Testis (tissue), 3 donors: ENCODE measurements around the gene SARS1. TPM values are rescaled to one million over a fixed set of nuclear protein-coding genes. Genes with fewer than 3 reads are reported as not detected.

ENCODE experiments used
- DNase-seq: peaks from one replicate; pipeline ENCODE4 v3.0.0-alpha.2; 2019
- H3K27ac ChIP-seq, 2 donors: fragments of 200-600 bp; sonication (generic); one replicate each; pipeline ENCODE4 v1.5.1; 2019
- H3K27me3 ChIP-seq: fragments of 200-600 bp; sonication (generic); one replicate; pipeline ENCODE4 v1.5.1; 2019
- H3K36me3 ChIP-seq: fragments of 200-600 bp; sonication (generic); one replicate; pipeline ENCODE4 v1.5.1; 2017; ENCODE audit warnings: low read depth; ENCODE audit errors: missing control alignments
- H3K4me1 ChIP-seq: fragments of 200-600 bp; sonication (generic); one replicate; pipeline ENCODE4 v1.5.1; 2019
- H3K4me3 ChIP-seq, 2 donors: fragments of 200-600 bp; sonication (generic); one replicate each; pipeline ENCODE4 v1.5.1; 2017 to 2019
- H3K9me3 ChIP-seq: fragments of 200-600 bp; sonication (generic); one replicate; pipeline ENCODE4 v1.5.1; 2017
- CTCF ChIP-seq, 3 experiments: fragments of 450-650 bp in 2 of 3; fragments of 200-600 bp in 1 of 3; sonication (generic) in 1 of 3; IDR thresholded peaks; one replicate each; pipeline ENCODE4 v1.5.1; 2016 to 2019; ENCODE audit warnings: antibody characterized with exemption in 3 of 3, mild to moderate bottlenecking in 2 of 3, moderate library complexity in 1 of 3
- POLR2A ChIP-seq: fragments of 450-650 bp; IDR thresholded peaks from one replicate; pipeline ENCODE4 v1.6.1; 2017; ENCODE audit warnings: antibody characterized with exemption, mild to moderate bottlenecking, moderate library complexity
- WGBS, 2 donors: methylation state at CpG; one replicate each; pipeline ENCODE4 v1.1.5; 2018; 5-methylcytosine and 5-hydroxymethylcytosine counted together
- intact Hi-C: fragments of 100-400 bp; cut with DNase I; formaldehyde crosslinking; loops from one replicate; pipeline ENCODE4 v1.15.1; 2023; ENCODE audit warnings: low total_unique reads
- polyA plus RNA-seq: library from polyadenylated mRNA; stranded (reverse); fragments of 350-450 nt; fragmentation: Illumina TruSeq; extraction: RNeasy Lipid Tissue Mini Kit (QIAGEN cat#74804); gene quantifications from one replicate; pipeline ENCODE4 v1.2.3, GENCODE V29; 2014; ENCODE audit warnings: low read depth, low replicate concordance; ENCODE audit not compliant: insufficient read depth
- total RNA-seq, 2 donors: library from RNA; depleted of rRNA; stranded (reverse); fragments of >200 nt; gene quantifications; one replicate each; pipeline ENCODE4 v1.2.3, GENCODE V29; 2016

SARS1 gene
- total and polyA plus RNA-seq, 3 donors from 2014 or later: 112 to 149 (median 132) TPM

- no peak for TF ChIP-seq CTCF (IDR thresholded peaks at IDR 0.05)
- TF ChIP-seq POLR2A: no peak
- H3K4me1 ChIP-seq: peaks cover 18% of the 10 kb centered on the region
- H3K27me3 ChIP-seq: no peaks in the 10 kb centered on the region
- intact Hi-C loops: no loop called here
- no peaks in the 10 kb centered on the region for H3K9me3 ChIP-seq
- DNase-seq: no peak
- 70 to 76% methylated on average over 3 of the region's 3 CpGs for WGBS, 2 donors
- H3K36me3 ChIP-seq: no peaks in the 10 kb centered on the region
- H3K4me3 ChIP-seq: no peak overlapping the region
- no peak overlapping the region for H3K27ac ChIP-seq
These were observed 11.6 kb downstream of the SARS1 start for GRCh38 chr1:109225308-109225707.

- TF ChIP-seq CTCF (IDR thresholded peaks at IDR 0.05) (no peak), POLR2A (no peak)
- no peak for DNase-seq
- Histone ChIP-seq H3K4me3 (no peak overlapping the region), H3K27ac (no peak overlapping the region), H3K27me3 (no peaks in the 10 kb centered on the region), H3K36me3 (no peaks in the 10 kb centered on the region), H3K9me3 (no peaks in the 10 kb centered on the region), H3K4me1 (peaks cover 18% of the 10 kb centered on the region)
- intact Hi-C loops: no loop called here
- 61 to 80% methylated on average over 5 of the region's 5 CpGs for WGBS, 2 donors
These were observed 12.2 kb downstream of the SARS1 start for GRCh38 chr1:109225711-109226445.

GRCh38 chr1:109228167-109228566, 14.4 kb downstream of the SARS1 start:
- Histone ChIP-seq H3K4me3 (no peak overlapping the region), H3K9me3 (no peaks in the 10 kb centered on the region), H3K4me1 (peaks cover 18% of the 10 kb centered on the region), H3K27ac (no peak overlapping the region), H3K36me3 (no peaks in the 10 kb centered on the region), H3K27me3 (no peaks in the 10 kb centered on the region)
- no peak for DNase-seq
- TF ChIP-seq CTCF (IDR thresholded peaks at IDR 0.05) (no peak), POLR2A (no peak)
- 74% methylated on average over 3 of the region's 3 CpGs for WGBS, 2 donors
- intact Hi-C loops: no loop called here

- TF ChIP-seq CTCF (IDR thresholded peaks at IDR 0.05) (no peak), POLR2A (no peak)
- Histone ChIP-seq H3K36me3 (no peaks in the 10 kb centered on the region), H3K9me3 (no peaks in the 10 kb centered on the region), H3K4me1 (peaks cover 16% of the 10 kb centered on the region), H3K27ac (no peak overlapping the region), H3K4me3 (no peak overlapping the region), H3K27me3 (no peaks in the 10 kb centered on the region)
- 57 to 76% methylated on average over 13 of the region's 13 CpGs for WGBS, 2 donors
- intact Hi-C loops: no loop called here
- DNase-seq: peak; percentile 61
These were observed 15.9 kb downstream of the SARS1 start for GRCh38 chr1:109229531-109230127.
